GM23338 (cell line): ENCODE results near the gene C6orf89. TPM values are rescaled to one million over a fixed set of nuclear protein-coding genes. Genes with fewer than 3 reads are reported as not detected.

Experiments
- ATAC-seq: fragments of 200-7000 bp; cut with Tn5 transposase; 3 replicates; pipeline ENCODE4 v1.9.1; 2020
- DNase-seq: peaks from one replicate; pipeline ENCODE4 v3.0.0-alpha.2; 2015; ENCODE audit warnings: low spot score
- H2AFZ ChIP-seq: fragments of 200-600 bp; sonication (generic); 2 replicates; pipeline ENCODE4 v1.8.0; 2016; ENCODE audit warnings: antibody characterized with exemption, mild to moderate bottlenecking, moderate library complexity
- H3F3A ChIP-seq: fragments of 200-600 bp; sonication (generic); replicated peaks from 2 replicates; pipeline ENCODE4 v1.8.0; 2017; ENCODE audit warnings: antibody characterized with exemption, mixed run types, low read depth
- H3K27ac ChIP-seq: fragments of 200-600 bp; sonication (generic); 2 replicates; pipeline ENCODE4 v1.6.1; 2016; ENCODE audit warnings: low read depth
- H3K27me3 ChIP-seq: fragments of 200-600 bp; sonication (generic); 2 replicates; pipeline ENCODE4 v1.8.0; 2016; ENCODE audit warnings: mild to moderate bottlenecking, mixed run types, moderate library complexity; ENCODE audit not compliant: insufficient read depth
- H3K36me3 ChIP-seq: fragments of 200-600 bp; sonication (generic); 2 replicates; pipeline ENCODE4 v1.8.0; 2016; ENCODE audit warnings: mild to moderate bottlenecking; ENCODE audit not compliant: insufficient read depth
- H3K4me1 ChIP-seq: fragments of 200-600 bp; sonication (generic); 2 replicates; pipeline ENCODE4 v1.8.0; 2016; ENCODE audit warnings: mild to moderate bottlenecking, moderate library complexity; ENCODE audit not compliant: insufficient read depth
- H3K4me2 ChIP-seq: fragments of 200-600 bp; sonication (generic); 2 replicates; pipeline ENCODE4 v1.7.1; 2017; ENCODE audit warnings: mixed run types
- H3K4me3 ChIP-seq: fragments of 200-600 bp; sonication (generic); 2 replicates; pipeline ENCODE4 v1.6.1; 2016; ENCODE audit warnings: mixed run types
- H3K79me2 ChIP-seq: fragments of 200-600 bp; sonication (generic); replicated peaks from 2 replicates; pipeline ENCODE4 v1.8.0; 2017; ENCODE audit warnings: mild to moderate bottlenecking; ENCODE audit not compliant: insufficient read depth
- H3K9me2 ChIP-seq: fragments of 200-600 bp; sonication (generic); 2 replicates; pipeline ENCODE4 v1.8.0; 2017; ENCODE audit not compliant: insufficient read depth
- H4K20me1 ChIP-seq: fragments of 200-600 bp; sonication (generic); replicated peaks from 2 replicates; pipeline ENCODE4 v1.8.0; 2017; ENCODE audit warnings: mild to moderate bottlenecking; ENCODE audit not compliant: insufficient read depth
- H3K27ac Mint-ChIP-seq: 2 replicates; pipeline ENCODE4 v1.8.0; 2020; ENCODE audit warnings: inconsistent platforms, mild to moderate bottlenecking, moderate library complexity, mixed read lengths
- H3K27me3 Mint-ChIP-seq: 3 replicates; pipeline ENCODE4 v1.8.0; 2022; ENCODE audit warnings: low read depth, mild to moderate bottlenecking, moderate library complexity, mixed read lengths, inconsistent platforms; ENCODE audit not compliant: insufficient read depth, poor library complexity
- H3K36me3 Mint-ChIP-seq: 3 replicates; pipeline ENCODE4 v1.8.0; 2021; ENCODE audit warnings: low read depth, mild to moderate bottlenecking, inconsistent platforms, moderate library complexity, mixed read lengths
- H3K4me1 Mint-ChIP-seq: 3 replicates; pipeline ENCODE4 v1.8.0; 2020; ENCODE audit warnings: mild to moderate bottlenecking, inconsistent platforms, mixed read lengths
- H3K4me3 Mint-ChIP-seq: 3 replicates; pipeline ENCODE4 v1.8.0; 2021; ENCODE audit warnings: moderate library complexity, mild to moderate bottlenecking, inconsistent platforms, mixed read lengths
- H3K9me3 Mint-ChIP-seq: 3 replicates; pipeline ENCODE4 v1.8.0; 2020; ENCODE audit warnings: moderate library complexity, mild to moderate bottlenecking, inconsistent platforms, mixed read lengths
- JUNB ChIP-seq: IDR thresholded peaks from one replicate; pipeline ENCODE4 v1.6.1; 2016; ENCODE audit warnings: antibody characterized with exemption; ENCODE audit not compliant: unreplicated experiment
- REST ChIP-seq: IDR thresholded peaks from one replicate; pipeline ENCODE4 v1.6.1; 2018; ENCODE audit warnings: antibody characterized with exemption; ENCODE audit not compliant: unreplicated experiment
- STAT1 ChIP-seq: IDR thresholded peaks from one replicate; pipeline ENCODE4 v1.6.1; 2016; ENCODE audit warnings: antibody characterized with exemption; ENCODE audit not compliant: unreplicated experiment
- polyA plus RNA-seq: library from polyadenylated mRNA; unstranded; fragments of >200 nt; fragmentation: Nextera tagmentation; extraction: Ambion mirVana; gene quantifications from 2 replicates; pipeline ENCODE4 v1.2.1, GENCODE V29; 2016
- total RNA-seq: library from RNA; depleted of rRNA; stranded (reverse); fragments of >200 nt; shearing (Covaris generic); gene quantifications from 2 replicates; pipeline ENCODE4 v1.2.3, GENCODE V29; 2014
- TF ChIP-seq, protein P1 (sequence below): fragments of 250-450 bp; sonication (Bioruptor Pico); IDR thresholded peaks from 2 replicates; pipeline ENCODE4 v1.5.0; 2020; ENCODE audit warnings: mild to moderate bottlenecking, moderate library complexity

Gene C6orf89
- total and polyA plus RNA-seq, 2 experiments from 2014 or later: 3.7 to 7.9 TPM

DNA sequence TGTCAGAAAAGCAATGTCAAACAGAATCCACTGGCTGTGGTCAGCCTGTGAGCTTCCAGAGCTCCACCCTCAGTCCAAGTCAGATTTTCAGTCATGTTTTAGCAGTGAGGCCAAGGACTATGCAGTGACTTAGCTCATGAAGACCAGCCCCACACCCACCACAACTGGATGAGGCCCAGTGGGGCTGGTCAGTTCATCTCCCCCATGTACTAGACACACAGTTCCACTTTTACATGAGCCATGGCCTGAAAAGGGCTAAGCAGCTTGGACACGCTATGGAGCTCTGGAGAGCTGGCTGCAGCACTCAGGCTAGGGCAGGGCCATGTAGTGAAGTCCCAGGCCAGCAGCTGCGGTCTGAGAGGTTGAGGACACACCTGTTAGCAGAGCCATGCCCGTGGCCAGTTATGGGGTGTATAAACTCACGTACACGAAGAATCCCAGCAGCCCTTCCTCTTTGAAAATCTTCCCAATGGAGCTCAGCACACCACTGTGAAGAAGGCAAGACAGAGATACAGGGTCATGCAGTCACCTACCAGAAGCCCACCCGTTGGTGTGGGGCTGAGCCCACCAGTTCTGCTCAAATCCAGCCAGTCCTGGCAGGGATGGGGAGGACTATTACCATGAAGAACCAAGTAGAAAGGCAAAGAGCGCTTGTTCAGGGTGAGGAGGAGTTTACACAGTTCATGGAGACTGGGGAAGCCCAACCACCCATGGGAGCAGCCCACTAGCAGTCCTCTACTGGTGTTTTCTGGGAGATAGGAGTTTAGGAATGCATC lies 89.7 kb downstream of the C6orf89 start:
- no peak overlapping the region for H3K4me3 ChIP-seq
- peaks cover 23% of the 10 kb centered on the region for H4K20me1 ChIP-seq
- Mint-ChIP-seq H3K27me3 (peaks cover 4% of the 10 kb centered on the region), H3K4me1 (peaks cover 15% of the 10 kb centered on the region), H3K4me3 (no peak overlapping the region), H3K27ac (no peak overlapping the region), H3K9me3 (no peaks in the 10 kb centered on the region), H3K36me3 (peaks cover 84% of the 10 kb centered on the region)
- H3K36me3 ChIP-seq: peaks cover 56% of the 10 kb centered on the region
- DNase-seq: no peak
- ATAC-seq: no peak
- H2AFZ ChIP-seq: no peak overlapping the region
- no peaks in the 10 kb centered on the region for H3K27me3 ChIP-seq
- H3K9me2 ChIP-seq: no peaks in the 10 kb centered on the region
- H3F3A ChIP-seq: peaks cover 4% of the 10 kb centered on the region
- TF ChIP-seq REST (no peak), JUNB (no peak), STAT1 (no peak)
- TF ChIP-seq, protein P1, sequence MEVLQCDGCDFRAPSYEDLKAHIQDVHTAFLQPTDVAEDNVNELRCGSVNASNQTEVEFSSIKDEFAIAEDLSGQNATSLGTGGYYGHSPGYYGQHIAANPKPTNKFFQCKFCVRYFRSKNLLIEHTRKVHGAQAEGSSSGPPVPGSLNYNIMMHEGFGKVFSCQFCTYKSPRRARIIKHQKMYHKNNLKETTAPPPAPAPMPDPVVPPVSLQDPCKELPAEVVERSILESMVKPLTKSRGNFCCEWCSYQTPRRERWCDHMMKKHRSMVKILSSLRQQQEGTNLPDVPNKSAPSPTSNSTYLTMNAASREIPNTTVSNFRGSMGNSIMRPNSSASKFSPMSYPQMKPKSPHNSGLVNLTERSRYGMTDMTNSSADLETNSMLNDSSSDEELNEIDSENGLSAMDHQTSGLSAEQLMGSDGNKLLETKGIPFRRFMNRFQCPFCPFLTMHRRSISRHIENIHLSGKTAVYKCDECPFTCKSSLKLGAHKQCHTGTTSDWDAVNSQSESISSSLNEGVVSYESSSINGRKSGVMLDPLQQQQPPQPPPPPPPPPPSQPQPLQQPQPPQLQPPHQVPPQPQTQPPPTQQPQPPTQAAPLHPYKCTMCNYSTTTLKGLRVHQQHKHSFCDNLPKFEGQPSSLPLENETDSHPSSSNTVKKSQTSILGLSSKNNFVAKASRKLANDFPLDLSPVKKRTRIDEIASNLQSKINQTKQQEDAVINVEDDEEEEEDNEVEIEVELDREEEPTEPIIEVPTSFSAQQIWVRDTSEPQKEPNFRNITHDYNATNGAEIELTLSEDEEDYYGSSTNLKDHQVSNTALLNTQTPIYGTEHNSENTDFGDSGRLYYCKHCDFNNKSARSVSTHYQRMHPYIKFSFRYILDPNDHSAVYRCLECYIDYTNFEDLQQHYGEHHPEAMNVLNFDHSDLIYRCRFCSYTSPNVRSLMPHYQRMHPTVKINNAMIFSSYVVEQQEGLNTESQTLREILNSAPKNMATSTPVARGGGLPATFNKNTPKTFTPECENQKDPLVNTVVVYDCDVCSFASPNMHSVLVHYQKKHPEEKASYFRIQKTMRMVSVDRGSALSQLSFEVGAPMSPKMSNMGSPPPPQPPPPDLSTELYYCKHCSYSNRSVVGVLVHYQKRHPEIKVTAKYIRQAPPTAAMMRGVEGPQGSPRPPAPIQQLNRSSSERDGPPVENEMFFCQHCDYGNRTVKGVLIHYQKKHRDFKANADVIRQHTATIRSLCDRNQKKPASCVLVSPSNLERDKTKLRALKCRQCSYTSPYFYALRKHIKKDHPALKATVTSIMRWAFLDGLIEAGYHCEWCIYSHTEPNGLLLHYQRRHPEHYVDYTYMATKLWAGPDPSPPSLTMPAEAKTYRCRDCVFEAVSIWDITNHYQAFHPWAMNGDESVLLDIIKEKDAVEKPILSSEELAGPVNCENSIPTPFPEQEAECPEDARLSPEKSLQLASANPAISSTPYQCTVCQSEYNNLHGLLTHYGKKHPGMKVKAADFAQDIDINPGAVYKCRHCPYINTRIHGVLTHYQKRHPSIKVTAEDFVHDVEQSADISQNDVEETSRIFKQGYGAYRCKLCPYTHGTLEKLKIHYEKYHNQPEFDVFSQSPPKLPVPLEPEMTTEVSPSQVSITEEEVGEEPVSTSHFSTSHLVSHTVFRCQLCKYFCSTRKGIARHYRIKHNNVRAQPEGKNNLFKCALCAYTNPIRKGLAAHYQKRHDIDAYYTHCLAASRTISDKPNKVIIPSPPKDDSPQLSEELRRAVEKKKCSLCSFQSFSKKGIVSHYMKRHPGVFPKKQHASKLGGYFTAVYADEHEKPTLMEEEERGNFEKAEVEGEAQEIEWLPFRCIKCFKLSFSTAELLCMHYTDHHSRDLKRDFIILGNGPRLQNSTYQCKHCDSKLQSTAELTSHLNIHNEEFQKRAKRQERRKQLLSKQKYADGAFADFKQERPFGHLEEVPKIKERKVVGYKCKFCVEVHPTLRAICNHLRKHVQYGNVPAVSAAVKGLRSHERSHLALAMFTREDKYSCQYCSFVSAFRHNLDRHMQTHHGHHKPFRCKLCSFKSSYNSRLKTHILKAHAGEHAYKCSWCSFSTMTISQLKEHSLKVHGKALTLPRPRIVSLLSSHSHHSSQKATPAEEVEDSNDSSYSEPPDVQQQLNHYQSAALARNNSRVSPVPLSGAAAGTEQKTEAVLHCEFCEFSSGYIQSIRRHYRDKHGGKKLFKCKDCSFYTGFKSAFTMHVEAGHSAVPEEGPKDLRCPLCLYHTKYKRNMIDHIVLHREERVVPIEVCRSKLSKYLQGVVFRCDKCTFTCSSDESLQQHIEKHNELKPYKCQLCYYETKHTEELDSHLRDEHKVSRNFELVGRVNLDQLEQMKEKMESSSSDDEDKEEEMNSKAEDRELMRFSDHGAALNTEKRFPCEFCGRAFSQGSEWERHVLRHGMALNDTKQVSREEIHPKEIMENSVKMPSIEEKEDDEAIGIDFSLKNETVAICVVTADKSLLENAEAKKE: no peak
- H3K79me2 ChIP-seq: peaks cover 23% of the 10 kb centered on the region
- peaks cover 12% of the 10 kb centered on the region for H3K4me1 ChIP-seq
- H3K27ac ChIP-seq: no peak overlapping the region
- no peak overlapping the region for H3K4me2 ChIP-seq
